HPDE6-E6E7 (cell line): ENCODE measurements around the gene PTPRM.

Source experiments
- DNase-seq: peaks from one replicate; pipeline ENCODE4 v3.0.0; 2011; ENCODE audit warnings: missing footprints; ENCODE audit errors: extremely low spot score

The PTPRM gene

GRCh38 chr18:8231316-8231715, 664.2 kb downstream of the PTPRM start:
- no peak for DNase-seq

GRCh38 chr18:8232791-8233190, 665.7 kb downstream of the PTPRM start:
- no peak for DNase-seq

GRCh38 chr18:8235894-8236293, 668.8 kb downstream of the PTPRM start:
- no peak for DNase-seq

- DNase-seq, result no peak
These were observed 671.4 kb downstream of the PTPRM start for GRCh38 chr18:8238507-8238906.

- no peak for DNase-seq
These were observed 674.6 kb downstream of the PTPRM start for GRCh38 chr18:8241731-8242130.

- no peak for DNase-seq
These were observed 675.1 kb downstream of the PTPRM start for GRCh38 chr18:8242151-8242696.

- no peak for DNase-seq
These were observed 680.6 kb downstream of the PTPRM start for GRCh38 chr18:8247700-8248099.

- DNase-seq, result no peak
These were observed 681.5 kb downstream of the PTPRM start for GRCh38 chr18:8248576-8248975.

GRCh38 chr18:8249811-8250210, 682.7 kb downstream of the PTPRM start:
- no peak for DNase-seq

GRCh38 chr18:8252371-8252770, 685.3 kb downstream of the PTPRM start:
- no peak for DNase-seq

GRCh38 chr18:8253944-8254343, 686.8 kb downstream of the PTPRM start:
- no peak for DNase-seq

GRCh38 chr18:8254654-8255053, 687.5 kb downstream of the PTPRM start:
- no peak for DNase-seq

GRCh38 chr18:8257851-8258434, 690.8 kb downstream of the PTPRM start:
- DNase-seq, result no peak

- DNase-seq, result no peak
These were observed 693.2 kb downstream of the PTPRM start for GRCh38 chr18:8260319-8260718.

GRCh38 chr18:8260827-8261226, 693.7 kb downstream of the PTPRM start:
- DNase-seq, result no peak

GRCh38 chr18:8261651-8262091, 694.6 kb downstream of the PTPRM start:
- DNase-seq, result no peak

- no peak for DNase-seq
These were observed 695.1 kb downstream of the PTPRM start for GRCh38 chr18:8262221-8262620.

- DNase-seq, result no peak
These were observed 697.0 kb downstream of the PTPRM start for GRCh38 chr18:8264116-8264515.

- no peak for DNase-seq
These were observed 697.8 kb downstream of the PTPRM start for GRCh38 chr18:8264861-8265411.

- no peak for DNase-seq
These were observed 705.1 kb downstream of the PTPRM start for GRCh38 chr18:8272254-8272653.

GRCh38 chr18:8274370-8274769, 707.3 kb downstream of the PTPRM start:
- no peak for DNase-seq

GRCh38 chr18:8276406-8276805, 709.3 kb downstream of the PTPRM start:
- DNase-seq, result no peak

GRCh38 chr18:8277270-8277669, 710.2 kb downstream of the PTPRM start:
- DNase-seq, result no peak

- DNase-seq, result no peak
These were observed 712.2 kb downstream of the PTPRM start for GRCh38 chr18:8279346-8279745.
